ENCODE measurements around the gene HSD11B1. TPM values are rescaled to one million over a fixed set of nuclear protein-coding genes. Genes with fewer than 3 reads are reported as not detected.

The HSD11B1 gene
- total RNA-seq, 2 donors from 2014 or later = 9.3 to 29.1 TPM

DNA sequence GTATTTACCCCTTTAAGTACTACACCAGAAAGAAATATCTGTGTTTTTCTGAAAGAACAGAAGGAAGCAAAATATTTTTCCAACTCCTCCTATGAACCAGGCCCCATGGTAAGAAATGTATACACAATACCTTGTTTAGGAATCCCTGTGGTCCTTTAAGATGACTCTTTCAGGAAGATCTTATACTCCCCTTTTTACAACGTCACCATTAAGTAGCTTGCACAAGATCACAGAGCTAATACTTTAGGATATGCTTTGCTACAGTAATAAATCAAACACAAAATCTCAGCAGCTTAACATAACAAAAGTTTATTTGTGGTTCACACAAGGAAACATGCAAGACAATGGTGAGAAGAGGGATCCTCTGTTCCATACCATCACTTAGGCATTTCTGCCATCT lies 43.6 kb upstream of the HSD11B1 start:
- Histone ChIP-seq H3K4me3 (no peak overlapping the region), H3K9me3 (no peaks in the 10 kb centered on the region), H3K4me1 (replicated peaks) (no peaks in the 10 kb centered on the region), H3K27me3 (replicated peaks; ENCODE audit: insufficient read depth) (no peaks in the 10 kb centered on the region), H3K27ac (no peak overlapping the region), H3K36me3 (no peaks in the 10 kb centered on the region)
- TF ChIP-seq, protein P1, sequence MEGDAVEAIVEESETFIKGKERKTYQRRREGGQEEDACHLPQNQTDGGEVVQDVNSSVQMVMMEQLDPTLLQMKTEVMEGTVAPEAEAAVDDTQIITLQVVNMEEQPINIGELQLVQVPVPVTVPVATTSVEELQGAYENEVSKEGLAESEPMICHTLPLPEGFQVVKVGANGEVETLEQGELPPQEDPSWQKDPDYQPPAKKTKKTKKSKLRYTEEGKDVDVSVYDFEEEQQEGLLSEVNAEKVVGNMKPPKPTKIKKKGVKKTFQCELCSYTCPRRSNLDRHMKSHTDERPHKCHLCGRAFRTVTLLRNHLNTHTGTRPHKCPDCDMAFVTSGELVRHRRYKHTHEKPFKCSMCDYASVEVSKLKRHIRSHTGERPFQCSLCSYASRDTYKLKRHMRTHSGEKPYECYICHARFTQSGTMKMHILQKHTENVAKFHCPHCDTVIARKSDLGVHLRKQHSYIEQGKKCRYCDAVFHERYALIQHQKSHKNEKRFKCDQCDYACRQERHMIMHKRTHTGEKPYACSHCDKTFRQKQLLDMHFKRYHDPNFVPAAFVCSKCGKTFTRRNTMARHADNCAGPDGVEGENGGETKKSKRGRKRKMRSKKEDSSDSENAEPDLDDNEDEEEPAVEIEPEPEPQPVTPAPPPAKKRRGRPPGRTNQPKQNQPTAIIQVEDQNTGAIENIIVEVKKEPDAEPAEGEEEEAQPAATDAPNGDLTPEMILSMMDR (IDR thresholded peaks at IDR 0.05) = no peak
- TF ChIP-seq POLR2AphosphoS5 (IDR thresholded peaks at IDR 0.05) (no peak), POLR2A (IDR thresholded peaks at IDR 0.05) (no peak)
- no peak for DNase-seq (ENCODE audit: low spot score)
- intact Hi-C loops (cut with DNase I) = no loop called here
- 20% methylated on average over 1 of the region's 1 CpG for WGBS

DNA sequence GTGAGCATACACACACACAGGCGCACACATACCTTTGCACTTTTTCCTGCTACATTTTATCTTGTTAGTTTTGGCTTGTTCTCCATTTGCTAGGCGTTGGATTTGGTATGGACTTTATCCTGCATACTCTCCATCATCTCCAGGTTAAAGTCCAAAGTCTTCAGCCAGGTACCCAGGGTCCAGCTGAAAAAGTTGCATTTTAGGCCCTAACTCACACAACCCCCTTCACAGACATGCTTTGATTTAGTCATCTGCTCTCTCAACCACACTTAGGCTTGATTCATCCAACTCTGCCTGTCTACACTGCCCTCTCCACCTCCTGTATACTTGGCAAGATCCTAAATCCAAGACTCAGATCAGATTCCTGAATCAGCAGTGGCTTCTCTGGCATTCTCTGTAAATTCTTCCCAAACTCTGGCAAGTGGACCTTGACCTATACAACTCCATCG lies 41.7 kb upstream of the HSD11B1 start:
- no peaks in the 10 kb centered on the region for H3K4me1 ChIP-seq (replicated peaks)
- no peak overlapping the region for H3K27ac ChIP-seq
- no peak for TF ChIP-seq POLR2AphosphoS5 (IDR thresholded peaks at IDR 0.05)
- TF ChIP-seq, protein P1 (IDR thresholded peaks at IDR 0.05) = no peak
- no peak for TF ChIP-seq POLR2A (IDR thresholded peaks at IDR 0.05)
- no peaks in the 10 kb centered on the region for H3K9me3 ChIP-seq
- H3K36me3 ChIP-seq = no peaks in the 10 kb centered on the region
- intact Hi-C loops (cut with DNase I) = no loop called here
- DNase-seq (ENCODE audit: low spot score) = no peak
- no peak overlapping the region for H3K4me3 ChIP-seq
- H3K27me3 ChIP-seq (replicated peaks; ENCODE audit: insufficient read depth) = no peaks in the 10 kb centered on the region
- WGBS = 86% methylated on average over 3 of the region's 3 CpGs

DNA sequence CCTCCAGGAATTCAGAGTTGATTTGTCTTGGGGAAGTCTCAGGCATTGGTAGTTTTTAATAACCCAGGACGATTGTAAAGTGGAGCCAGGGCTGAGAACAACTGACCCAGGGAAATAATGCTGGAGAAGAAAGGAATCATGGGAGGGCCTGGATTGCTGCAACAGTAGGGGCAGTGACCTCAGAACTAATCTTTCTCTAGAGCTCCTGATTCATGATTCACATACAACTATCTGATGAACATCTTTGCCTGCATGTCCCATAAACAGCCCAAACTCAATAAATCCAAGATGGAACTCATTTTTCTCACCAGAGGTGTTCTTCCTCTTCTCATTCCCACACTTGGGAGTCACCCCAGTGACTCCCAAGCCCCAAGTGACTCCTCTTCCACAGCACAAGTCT lies 37.5 kb upstream of the HSD11B1 start:
- Histone ChIP-seq H3K4me3 (no peak overlapping the region), H3K36me3 (no peaks in the 10 kb centered on the region), H3K27me3 (replicated peaks; ENCODE audit: insufficient read depth) (no peaks in the 10 kb centered on the region), H3K4me1 (replicated peaks) (no peaks in the 10 kb centered on the region), H3K9me3 (no peaks in the 10 kb centered on the region), H3K27ac (no peak overlapping the region)
- TF ChIP-seq POLR2AphosphoS5 (IDR thresholded peaks at IDR 0.05) = no peak
- no peak for TF ChIP-seq POLR2A (IDR thresholded peaks at IDR 0.05)
- TF ChIP-seq, protein P1 (IDR thresholded peaks at IDR 0.05) = no peak
- intact Hi-C loops (cut with DNase I) = no loop called here
- 81% methylated on average over 1 of the region's 1 CpG for WGBS
- no peak for DNase-seq (ENCODE audit: low spot score)

DNA sequence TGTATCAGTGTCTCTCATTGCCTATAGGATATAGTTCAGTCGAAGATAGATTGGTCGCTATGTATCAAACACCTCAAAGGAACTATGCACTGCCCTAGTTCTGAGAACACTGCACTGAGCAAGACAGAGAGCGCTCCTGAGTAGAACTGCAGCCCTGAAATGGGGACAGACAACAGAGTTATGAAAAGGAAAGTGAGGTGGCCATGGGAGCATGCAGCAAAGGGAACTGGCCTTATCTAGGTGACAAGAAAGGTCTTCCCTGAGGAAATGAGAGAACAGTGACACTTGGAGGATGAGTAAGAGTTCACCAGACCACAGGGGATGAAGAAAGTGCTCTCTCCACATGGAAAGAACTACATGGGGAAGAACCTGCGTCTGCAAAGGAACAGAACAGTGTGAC lies 36.9 kb upstream of the HSD11B1 start:
- DNase-seq (ENCODE audit: low spot score) = no peak
- WGBS = 93% methylated on average over 4 of the region's 4 CpGs
- TF ChIP-seq POLR2A (IDR thresholded peaks at IDR 0.05) (no peak), POLR2AphosphoS5 (IDR thresholded peaks at IDR 0.05) (no peak)
- TF ChIP-seq, protein P1 (IDR thresholded peaks at IDR 0.05) = no peak

DNA sequence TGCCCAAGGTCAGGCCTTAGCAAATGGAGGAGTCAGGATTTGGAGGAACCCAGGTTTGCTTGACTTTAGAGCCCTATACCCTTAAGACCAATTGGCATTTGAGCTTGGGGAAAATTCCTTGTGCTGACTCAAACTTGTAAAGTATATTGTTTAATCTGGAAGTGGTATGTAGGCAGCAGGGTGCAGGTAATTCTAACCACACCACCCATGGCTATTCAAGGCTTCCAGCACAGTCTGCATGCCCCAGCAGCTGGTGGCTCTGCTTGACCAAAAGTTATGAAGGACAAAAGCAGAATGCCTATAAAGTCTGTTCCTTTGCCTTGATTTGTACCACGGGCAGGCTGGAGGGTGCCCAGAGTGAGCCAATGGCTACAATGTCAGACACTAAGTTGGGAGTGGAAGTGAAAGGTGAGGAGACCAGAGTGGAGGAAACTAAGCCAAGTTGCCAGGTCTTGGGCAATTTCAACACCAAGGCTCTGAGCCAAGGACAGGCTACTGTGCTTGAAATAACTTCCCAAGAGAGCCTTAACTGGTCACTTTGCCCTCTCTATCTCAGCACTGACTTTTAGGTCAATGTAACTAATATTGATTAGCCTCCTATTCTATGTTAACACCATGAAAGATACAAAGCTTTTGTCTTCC lies 34.1 kb upstream of the HSD11B1 start:
- Histone ChIP-seq H3K27me3 (replicated peaks; ENCODE audit: insufficient read depth) (no peaks in the 10 kb centered on the region), H3K36me3 (no peaks in the 10 kb centered on the region), H3K9me3 (no peaks in the 10 kb centered on the region), H3K4me1 (replicated peaks) (no peaks in the 10 kb centered on the region), H3K4me3 (no peak overlapping the region), H3K27ac (no peak overlapping the region)
- TF ChIP-seq, protein P1 (IDR thresholded peaks at IDR 0.05) = no peak
- TF ChIP-seq POLR2A (IDR thresholded peaks at IDR 0.05) (no peak), POLR2AphosphoS5 (IDR thresholded peaks at IDR 0.05) (no peak)
- DNase-seq (ENCODE audit: low spot score) = no peak
- intact Hi-C loops (cut with DNase I) = no loop called here
- WGBS = 83% methylated on average over 1 of the region's 1 CpG

More for the DNA sequence above, 36.9 kb upstream of the HSD11B1 start:
- Histone ChIP-seq H3K36me3 (no peaks in the 10 kb centered on the region), H3K9me3 (no peaks in the 10 kb centered on the region), H3K4me3 (no peak overlapping the region), H3K27me3 (replicated peaks; ENCODE audit: insufficient read depth) (no peaks in the 10 kb centered on the region), H3K27ac (no peak overlapping the region), H3K4me1 (replicated peaks) (no peaks in the 10 kb centered on the region)
- intact Hi-C loops (cut with DNase I) = no loop called here
